ENCODE measurements around the gene SERPINB5.

- no peak for TF ChIP-seq CTCF (IDR thresholded peaks at IDR 0.05)
- no peak for TF ChIP-seq POLR2A (IDR thresholded peaks at IDR 0.05)
- TF ChIP-seq EP300 (IDR thresholded peaks at IDR 0.05), result no peak
Observed at GRCh38 chr18:63438181-63438580, 38.6 kb upstream of the SERPINB5 start.

Data from upper lobe of left lung (tissue), 4 donors.